Endothelial cell (in vitro differentiated cells): ENCODE data around the gene PXT1. TPM values are rescaled to one million over a fixed set of nuclear protein-coding genes. Genes with fewer than 3 reads are reported as not detected.
"Not testable (repeated sequence)": the region's sequence is repeated elsewhere in the genome, so short reads cannot be mapped to it uniquely, and the experiment has no call there.

Experiments used
- DNase-seq: peaks from one replicate; pipeline ENCODE4 v3.0.0; 2021; ENCODE audit warnings: low spot score
- H3K27ac Mint-ChIP-seq: one replicate; pipeline ENCODE4 v1.8.0; 2021; ENCODE audit warnings: mixed read lengths, inconsistent platforms; ENCODE audit not compliant: unreplicated experiment
- H3K27me3 Mint-ChIP-seq: one replicate; pipeline ENCODE4 v1.8.0; 2021; ENCODE audit warnings: mild to moderate bottlenecking, moderate library complexity, mixed read lengths, inconsistent platforms; ENCODE audit not compliant: unreplicated experiment
- H3K36me3 Mint-ChIP-seq: one replicate; pipeline ENCODE4 v1.8.0; 2021; ENCODE audit warnings: mild to moderate bottlenecking, low read depth, mixed read lengths, inconsistent platforms; ENCODE audit not compliant: unreplicated experiment
- H3K4me1 Mint-ChIP-seq: one replicate; pipeline ENCODE4 v1.8.0; 2021; ENCODE audit warnings: mild to moderate bottlenecking, mixed read lengths, inconsistent platforms; ENCODE audit not compliant: unreplicated experiment
- H3K4me3 Mint-ChIP-seq: one replicate; pipeline ENCODE4 v1.8.0; 2021; ENCODE audit warnings: mild to moderate bottlenecking, mixed read lengths, inconsistent platforms; ENCODE audit not compliant: unreplicated experiment
- H3K9me3 Mint-ChIP-seq: one replicate; pipeline ENCODE4 v1.8.0; 2021; ENCODE audit warnings: mixed read lengths, inconsistent platforms; ENCODE audit not compliant: unreplicated experiment
- total RNA-seq: library from RNA; stranded (reverse); fragmentation: NEBNext Ultra II Directional; extraction: Animal tissue kit (Norgen Biotek cat#: 25700); gene quantifications from one replicate; pipeline ENCODE4 v1.2.1, GENCODE V29; 2021; ENCODE audit not compliant: unreplicated experiment
- TF ChIP-seq, protein P1 (sequence below): fragments of 200-600 bp; sonication (generic); IDR thresholded peaks from one replicate; pipeline ENCODE4 v1.5.0; 2021; ENCODE audit warnings: antibody characterized with exemption; ENCODE audit not compliant: unreplicated experiment

Gene PXT1
- total RNA-seq, 1 donor from 2014 or later: not detected

DNA sequence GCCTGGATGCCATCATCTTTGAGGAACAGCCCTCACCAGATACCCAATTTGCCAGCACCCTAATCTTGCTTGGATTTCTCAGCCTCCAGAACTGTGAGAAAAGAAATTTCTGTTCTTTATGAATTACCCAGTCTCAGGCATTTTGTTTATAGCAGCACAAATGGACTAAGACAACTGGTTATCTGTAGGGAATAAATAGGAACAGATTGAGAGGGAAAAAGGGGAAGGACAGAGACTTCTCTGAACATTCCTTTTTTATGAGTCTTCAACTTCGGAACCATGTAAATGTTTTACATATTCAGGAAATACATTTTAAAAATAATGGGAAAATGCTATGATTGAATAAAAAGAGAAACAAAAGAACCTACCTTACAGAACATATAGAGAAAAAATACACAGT, 21.0 kb upstream of the PXT1 start:
- Mint-ChIP-seq H3K27me3 (peaks cover 2% of the 10 kb centered on the region), H3K4me3 (no peak overlapping the region), H3K27ac (no peak overlapping the region), H3K9me3 (no peaks in the 10 kb centered on the region), H3K4me1 (peaks cover 24% of the 10 kb centered on the region), H3K36me3 (peaks cover 8% of the 10 kb centered on the region)
- DNase-seq: no peak
- TF ChIP-seq, protein P1, sequence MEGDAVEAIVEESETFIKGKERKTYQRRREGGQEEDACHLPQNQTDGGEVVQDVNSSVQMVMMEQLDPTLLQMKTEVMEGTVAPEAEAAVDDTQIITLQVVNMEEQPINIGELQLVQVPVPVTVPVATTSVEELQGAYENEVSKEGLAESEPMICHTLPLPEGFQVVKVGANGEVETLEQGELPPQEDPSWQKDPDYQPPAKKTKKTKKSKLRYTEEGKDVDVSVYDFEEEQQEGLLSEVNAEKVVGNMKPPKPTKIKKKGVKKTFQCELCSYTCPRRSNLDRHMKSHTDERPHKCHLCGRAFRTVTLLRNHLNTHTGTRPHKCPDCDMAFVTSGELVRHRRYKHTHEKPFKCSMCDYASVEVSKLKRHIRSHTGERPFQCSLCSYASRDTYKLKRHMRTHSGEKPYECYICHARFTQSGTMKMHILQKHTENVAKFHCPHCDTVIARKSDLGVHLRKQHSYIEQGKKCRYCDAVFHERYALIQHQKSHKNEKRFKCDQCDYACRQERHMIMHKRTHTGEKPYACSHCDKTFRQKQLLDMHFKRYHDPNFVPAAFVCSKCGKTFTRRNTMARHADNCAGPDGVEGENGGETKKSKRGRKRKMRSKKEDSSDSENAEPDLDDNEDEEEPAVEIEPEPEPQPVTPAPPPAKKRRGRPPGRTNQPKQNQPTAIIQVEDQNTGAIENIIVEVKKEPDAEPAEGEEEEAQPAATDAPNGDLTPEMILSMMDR: no peak

DNA sequence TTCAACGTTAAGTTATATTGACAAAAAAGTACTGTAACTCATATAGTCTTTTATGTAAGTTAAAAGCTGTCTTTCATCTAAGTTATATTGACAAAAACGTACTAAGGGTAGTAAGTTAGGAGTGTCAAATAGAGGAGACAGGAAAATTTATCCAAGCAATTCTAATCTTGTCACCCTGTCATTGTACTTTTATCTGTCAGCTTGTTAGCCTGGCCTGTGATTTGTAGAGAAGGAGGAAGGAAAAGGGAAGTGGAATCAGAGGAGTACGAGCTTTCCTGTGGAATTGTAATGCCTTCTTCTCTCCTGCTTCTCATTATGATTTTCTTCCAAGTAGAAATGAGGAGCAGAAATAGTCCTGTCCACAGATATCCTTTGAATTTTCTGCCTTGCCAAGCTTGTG, 19.0 kb upstream of the PXT1 start:
- Mint-ChIP-seq H3K4me1 (peaks cover 24% of the 10 kb centered on the region), H3K36me3 (peaks cover 8% of the 10 kb centered on the region), H3K4me3 (no peak overlapping the region), H3K27me3 (peaks cover 2% of the 10 kb centered on the region), H3K27ac (peak overlapping the region; percentile 80), H3K9me3 (no peaks in the 10 kb centered on the region)
- DNase-seq: no peak
- TF ChIP-seq, protein P1: no peak

DNA sequence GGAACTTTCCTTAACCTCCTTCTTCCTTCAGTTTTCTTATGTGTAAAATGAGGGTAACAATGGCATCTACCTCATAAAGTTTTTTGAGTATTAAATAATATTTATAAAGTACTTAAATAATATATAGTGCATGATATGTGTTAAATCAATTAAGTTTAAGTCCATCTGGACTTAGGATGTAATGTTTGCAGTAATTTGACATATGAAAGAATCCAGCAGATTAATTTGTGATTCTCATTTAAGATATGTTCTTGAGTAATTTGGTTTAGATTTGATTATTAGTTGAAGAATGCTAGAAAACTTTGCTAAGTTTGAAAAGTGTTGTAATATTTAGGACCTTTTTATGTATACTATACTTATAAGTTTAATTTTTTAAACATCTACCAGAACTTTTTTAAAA, 18.3 kb upstream of the PXT1 start:
- H3K27ac Mint-ChIP-seq: no peak overlapping the region
- DNase-seq: no peak
- H3K9me3 Mint-ChIP-seq: no peaks in the 10 kb centered on the region
- H3K4me3 Mint-ChIP-seq: no peak overlapping the region
- peaks cover 8% of the 10 kb centered on the region for H3K36me3 Mint-ChIP-seq
- H3K4me1 Mint-ChIP-seq: peaks cover 24% of the 10 kb centered on the region
- H3K27me3 Mint-ChIP-seq: peaks cover 2% of the 10 kb centered on the region
- TF ChIP-seq, protein P1: no peak

DNA sequence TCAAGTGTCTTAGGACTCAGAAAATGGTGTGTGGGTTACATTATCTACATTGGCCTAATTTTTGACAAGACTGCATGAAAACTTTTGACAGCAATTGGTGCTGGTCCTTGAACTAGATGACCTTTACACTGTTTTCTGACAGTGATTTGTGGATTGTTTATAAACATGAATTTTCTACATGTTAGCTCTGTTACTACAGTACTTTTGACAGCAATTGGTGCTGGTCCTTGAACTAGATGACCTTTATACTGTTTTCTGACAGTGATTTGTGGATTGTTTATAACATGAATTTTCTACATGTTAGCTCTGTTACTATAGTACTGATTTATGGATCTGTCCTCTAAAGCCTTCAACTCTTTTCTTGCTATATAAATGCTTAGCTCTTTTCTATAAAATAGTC, 16.8 kb upstream of the PXT1 start:
- no peak overlapping the region for H3K27ac Mint-ChIP-seq
- H3K27me3 Mint-ChIP-seq: peaks cover 2% of the 10 kb centered on the region
- H3K9me3 Mint-ChIP-seq: no peaks in the 10 kb centered on the region

DNA sequence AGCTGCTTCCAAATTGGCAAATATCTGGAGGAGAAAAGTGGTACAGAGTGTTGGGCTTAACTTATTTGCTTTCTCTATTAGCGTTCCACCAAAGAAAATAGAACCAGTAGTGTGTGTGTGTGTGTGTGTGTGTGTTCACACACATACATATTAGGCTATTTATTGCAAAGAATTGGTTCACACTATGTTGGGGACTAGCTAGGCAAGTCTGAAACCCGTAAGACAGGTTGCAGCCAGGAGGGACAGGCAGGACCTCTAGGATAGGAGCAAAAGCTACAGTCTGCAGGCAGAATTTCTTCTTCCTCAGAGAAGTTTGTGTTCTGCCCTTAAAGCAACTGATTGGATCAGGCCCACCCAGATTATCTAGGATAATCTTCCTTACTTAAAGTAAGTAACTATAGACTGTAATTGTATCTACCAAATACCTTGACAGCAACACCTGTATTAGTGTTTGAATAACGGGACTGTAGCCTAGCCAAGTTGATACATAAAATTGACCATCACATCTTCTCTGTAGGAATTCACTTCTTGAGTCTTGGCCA, 12.9 kb upstream of the PXT1 start:
- no peak for DNase-seq
- Mint-ChIP-seq H3K27ac (no peak overlapping the region), H3K9me3 (no peaks in the 10 kb centered on the region), H3K4me1 (peaks cover 7% of the 10 kb centered on the region), H3K27me3 (peaks cover 4% of the 10 kb centered on the region), H3K36me3 (no peaks in the 10 kb centered on the region), H3K4me3 (no peak overlapping the region)
- TF ChIP-seq, protein P1: no peak

More for the DNA sequence above, 16.8 kb upstream of the PXT1 start:
- Mint-ChIP-seq H3K4me3 (no peak overlapping the region), H3K4me1 (peaks cover 24% of the 10 kb centered on the region), H3K36me3 (peaks cover 8% of the 10 kb centered on the region)
- DNase-seq: no peak
- TF ChIP-seq, protein P1: no peak

DNA sequence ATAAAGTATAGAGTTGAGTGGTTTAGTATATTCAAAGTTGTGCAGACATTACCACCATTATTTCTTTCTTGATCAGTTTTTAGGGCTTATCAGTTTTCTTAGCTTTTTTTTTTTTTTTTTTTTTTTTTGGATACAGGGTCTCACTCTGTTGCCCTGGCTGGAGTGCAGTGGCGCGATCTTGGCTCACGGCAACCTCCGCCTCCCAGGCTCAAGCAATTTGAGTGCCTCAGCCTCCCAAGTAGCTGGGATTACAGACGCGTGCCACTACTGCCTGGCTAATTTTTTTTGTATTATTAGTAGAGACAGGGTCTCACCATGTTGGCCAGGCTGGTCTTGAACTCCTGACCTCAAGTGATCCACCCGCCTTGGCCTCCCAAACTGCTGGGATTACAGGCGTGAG, 10.2 kb upstream of the PXT1 start:
- H3K4me1 Mint-ChIP-seq, H3K9me3 Mint-ChIP-seq, H3K27me3 Mint-ChIP-seq, DNase-seq, H3K4me3 Mint-ChIP-seq, H3K27ac Mint-ChIP-seq: not testable (repeated sequence)
- peaks cover 12% of the 10 kb centered on the region for H3K36me3 Mint-ChIP-seq

DNA sequence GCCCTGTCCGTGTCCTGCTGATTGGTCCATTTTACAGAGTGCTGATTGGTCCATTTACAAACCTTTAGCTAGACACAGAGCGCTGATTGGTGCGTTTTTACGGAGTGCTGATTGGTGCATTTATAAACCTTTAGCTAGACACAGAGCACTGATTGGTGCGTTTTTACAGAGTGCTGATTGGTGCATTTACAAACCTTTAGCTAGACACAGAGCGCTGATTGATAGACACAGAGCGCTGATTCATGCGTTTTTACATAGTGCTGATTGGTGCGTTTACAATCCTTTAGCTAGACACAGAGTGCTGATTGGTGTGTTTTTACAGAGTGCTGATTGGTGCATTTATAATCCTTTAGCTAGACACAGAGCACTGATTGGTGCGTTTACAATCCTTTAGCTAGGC, 6.5 kb upstream of the PXT1 start:
- H3K27me3 Mint-ChIP-seq, DNase-seq: not testable (repeated sequence)
- H3K4me1 Mint-ChIP-seq: peaks cover 14% of the 10 kb centered on the region

More for the DNA sequence above, 6.5 kb upstream of the PXT1 start:
- H3K27ac Mint-ChIP-seq, H3K4me3 Mint-ChIP-seq, H3K9me3 Mint-ChIP-seq: not testable (repeated sequence)
- H3K36me3 Mint-ChIP-seq: peaks cover 12% of the 10 kb centered on the region
